IMR-90 (cell line): ENCODE results near the gene ZNF276. TPM values are rescaled to one million over a fixed set of nuclear protein-coding genes. Genes with fewer than 3 reads are reported as not detected.

Experiments
- ATAC-seq: fragments of 200-7000 bp; cut with Tn5 transposase; 2 replicates; pipeline ENCODE4 v1.9.1; 2020; ENCODE audit warnings: low read depth, mild to moderate bottlenecking, moderate library complexity
- BruUV-seq: library from RNA; stranded (reverse); fragments of 400-500 nt; replicated peaks from 2 replicates; lab custom pipeline; 2021; lab: Mats Ljungman, UMichigan
- CTCF ChIA-PET: fragments of 300-600 bp; formaldehyde crosslinking; extraction: SDS; loops from one replicate; lab custom pipeline; 2021; ENCODE audit warnings: antibody characterized with exemption; lab: Yijun Ruan, JAX
- POLR2A ChIA-PET: fragments of 300-600 bp; sonication (Branson Sonifier 250); formaldehyde crosslinking; loops from one replicate; lab custom pipeline; 2022; ENCODE audit warnings: antibody characterized with exemption; ENCODE audit not compliant: unreplicated experiment; lab: Charles Lee
- DNase-seq: peaks from one replicate; pipeline ENCODE4 v3.0.0; 2013
- H2AFZ ChIP-seq: replicated peaks from 2 replicates; pipeline ENCODE3; 2013; ENCODE audit warnings: low read length, mild to moderate bottlenecking; ENCODE audit not compliant: poor library complexity
- H2AK5ac ChIP-seq: 2 replicates; pipeline ENCODE4 v1.6.1; 2013; ENCODE audit warnings: low read depth, low read length, inconsistent platforms
- H2AK9ac ChIP-seq: replicated peaks from 2 replicates; pipeline ENCODE3; 2013; ENCODE audit warnings: mild to moderate bottlenecking, low read depth, low read length, moderate library complexity; ENCODE audit not compliant: poor library complexity
- H2BK120ac ChIP-seq: 2 replicates; pipeline ENCODE4 v1.6.1; 2013; ENCODE audit warnings: low read depth, low read length, inconsistent platforms
- H2BK15ac ChIP-seq: 3 replicates; pipeline ENCODE4 v1.6.1; 2013; ENCODE audit warnings: low read depth, low read length, inconsistent platforms
- H2BK20ac ChIP-seq: 2 replicates; pipeline ENCODE4 v1.6.1; 2013; ENCODE audit warnings: low read depth, mild to moderate bottlenecking, inconsistent platforms, low read length, moderate library complexity
- H2BK5ac ChIP-seq: 2 replicates; pipeline ENCODE4 v1.6.1; 2013; ENCODE audit warnings: mild to moderate bottlenecking, low read depth, low read length, inconsistent platforms; ENCODE audit not compliant: poor library complexity, severe bottlenecking
- H3K14ac ChIP-seq: replicated peaks from 2 replicates; pipeline ENCODE4 v1.6.1; 2013; ENCODE audit warnings: low read depth, low read length, inconsistent platforms
- H3K18ac ChIP-seq: 2 replicates; pipeline ENCODE4 v1.6.1; 2013; ENCODE audit warnings: low read depth, low read length, control low read depth
- H3K23ac ChIP-seq: 2 replicates; pipeline ENCODE4 v1.6.1; 2013; ENCODE audit warnings: low read depth, low read length, inconsistent platforms
- H3K27ac ChIP-seq: 2 replicates; pipeline ENCODE4 v1.5.1; 2013; ENCODE audit warnings: mild to moderate bottlenecking, control low read depth, low read length; ENCODE audit not compliant: insufficient read depth
- H3K27me3 ChIP-seq: 2 replicates; pipeline ENCODE4 v1.6.1; 2013; ENCODE audit warnings: low read length; ENCODE audit not compliant: control insufficient read depth, insufficient read depth
- H3K36me3 ChIP-seq: 2 replicates; pipeline ENCODE4 v1.6.1; 2013; ENCODE audit warnings: low read length, mixed read lengths; ENCODE audit not compliant: control insufficient read depth, insufficient read depth
- H3K4ac ChIP-seq: 2 replicates; pipeline ENCODE4 v1.6.1; 2013; ENCODE audit warnings: low read depth, low read length, inconsistent platforms
- H3K4me1 ChIP-seq: 2 replicates; pipeline ENCODE4 v1.6.1; 2013; ENCODE audit warnings: low read length, mixed read lengths; ENCODE audit not compliant: control insufficient read depth, insufficient read depth
- H3K4me2 ChIP-seq: 2 replicates; pipeline ENCODE4 v1.6.1; 2013; ENCODE audit warnings: low read depth, mild to moderate bottlenecking, control low read depth, low read length, moderate library complexity
- H3K4me3 ChIP-seq: 2 replicates; pipeline ENCODE4 v1.5.1; 2013; ENCODE audit warnings: low read depth, mild to moderate bottlenecking, control low read depth, low read length, moderate library complexity; ENCODE audit not compliant: insufficient read depth
- H3K56ac ChIP-seq: 2 replicates; pipeline ENCODE4 v1.6.1; 2013; ENCODE audit warnings: low read length, inconsistent platforms; ENCODE audit not compliant: insufficient read depth; ENCODE audit errors: extremely low read depth
- H3K79me1 ChIP-seq, 2 experiments: 2 replicates each; pipeline ENCODE4 v1.6.1; 2013; ENCODE audit warnings: low read length in 2 of 2, inconsistent platforms in 1 of 2, low read depth in 1 of 2
- H3K9ac ChIP-seq: 2 replicates; pipeline ENCODE4 v1.6.1; 2013; ENCODE audit warnings: low read depth, low read length, control low read depth
- H3K9me1 ChIP-seq: 2 replicates; pipeline ENCODE4 v1.6.1; 2013; ENCODE audit warnings: low read length, inconsistent platforms; ENCODE audit not compliant: insufficient read depth
- H3K9me3 ChIP-seq: 2 replicates; pipeline ENCODE4 v1.6.1; 2013; ENCODE audit warnings: low read length; ENCODE audit not compliant: control insufficient read depth, insufficient read depth
- H4K20me1 ChIP-seq: 2 replicates; pipeline ENCODE4 v1.6.1; 2013; ENCODE audit warnings: low read length, inconsistent platforms; ENCODE audit not compliant: insufficient read depth
- H4K5ac ChIP-seq: 2 replicates; pipeline ENCODE4 v1.6.1; 2013; ENCODE audit warnings: mild to moderate bottlenecking, low read depth, low read length, control low read depth
- H4K8ac ChIP-seq, 2 experiments: 2 replicates each; pipeline ENCODE4 v1.6.1; 2013; ENCODE audit warnings: low read depth in 2 of 2, low read length in 2 of 2, control low read depth in 1 of 2, inconsistent platforms in 1 of 2
- H4K91ac ChIP-seq: 2 replicates; pipeline ENCODE4 v1.6.1; 2013; ENCODE audit warnings: low read depth, low read length, inconsistent platforms; ENCODE audit not compliant: insufficient read depth
- BHLHE40 ChIP-seq: fragments of 150-350 bp; IDR thresholded peaks from 2 replicates; pipeline ENCODE4 v1.6.1; 2016; ENCODE audit warnings: mild to moderate bottlenecking, low read depth, low read length
- CEBPB ChIP-seq: IDR thresholded peaks from 2 replicates; pipeline ENCODE4 v1.6.1; 2012; ENCODE audit warnings: low read depth, low read length, improper control_type of control experiment
- CHD1 ChIP-seq: IDR thresholded peaks from 2 replicates; pipeline ENCODE4 v1.6.1; 2012; ENCODE audit warnings: low read depth, low read length, improper control_type of control experiment
- FOS ChIP-seq: fragments of 150-350 bp; IDR thresholded peaks from 2 replicates; pipeline ENCODE4 v1.6.1; 2016; ENCODE audit warnings: low read depth, low read length
- MAFK ChIP-seq: IDR thresholded peaks from 2 replicates; pipeline ENCODE4 v1.6.1; 2012; ENCODE audit warnings: low read depth, low read length, improper control_type of control experiment
- MXI1 ChIP-seq: IDR thresholded peaks from 2 replicates; pipeline ENCODE4 v1.6.1; 2012; ENCODE audit warnings: low read depth, mild to moderate bottlenecking, low read length, moderate library complexity, borderline replicate concordance
- NFE2L2 ChIP-seq: fragments of 150-350 bp; IDR thresholded peaks from 2 replicates; pipeline ENCODE4 v1.6.1; 2016; ENCODE audit warnings: low read depth, mild to moderate bottlenecking, low read length
- RAD21 ChIP-seq: IDR thresholded peaks from 2 replicates; pipeline ENCODE4 v1.6.1; 2012; ENCODE audit warnings: low read length, improper control_type of control experiment
- RCOR1 ChIP-seq: IDR thresholded peaks from 2 replicates; pipeline ENCODE4 v1.6.1; 2012; ENCODE audit warnings: mild to moderate bottlenecking, low read length, improper control_type of control experiment; ENCODE audit not compliant: insufficient replicate concordance
- RFX5 ChIP-seq: IDR thresholded peaks from 2 replicates; pipeline ENCODE4 v1.8.0; 2012; ENCODE audit warnings: low read depth, mild to moderate bottlenecking, low read length, moderate library complexity
- SMC3 ChIP-seq: fragments of 150-350 bp; IDR thresholded peaks from 2 replicates; pipeline ENCODE4 v1.6.1; 2016; ENCODE audit warnings: low read depth, mild to moderate bottlenecking, antibody characterized with exemption, low read length, moderate library complexity
- USF2 ChIP-seq: fragments of 150-350 bp; IDR thresholded peaks from 2 replicates; pipeline ENCODE4 v1.6.1; 2017; ENCODE audit warnings: mild to moderate bottlenecking, antibody characterized with exemption, low read length, low read depth
- WGBS, 2 experiments: methylation state at CpG; one replicate each; pipeline versions ENCODE4 v1.1.5 to v1.1.7; 2013; ENCODE audit warnings: missing lambda C conversion rate in 2 of 2; ENCODE audit not compliant: insufficient read length in 1 of 2; ENCODE audit errors: extremely low coverage in 2 of 2; 5-methylcytosine and 5-hydroxymethylcytosine counted together
- dilution Hi-C: fragments of 300-500 bp; cut with HindIII; formaldehyde crosslinking; loops from one replicate; pipeline ENCODE4 v1.14.3; 2018; ENCODE audit warnings: low sequenced_read_pairs; ENCODE audit not compliant: unreplicated experiment
- in situ Hi-C: fragments of 300-500 bp; cut with MboI; formaldehyde crosslinking; loops from 3 replicates; pipeline ENCODE4 v1.14.3; 2019; ENCODE audit warnings: low sequenced_read_pairs, inconsistent platforms, mixed read lengths
- intact Hi-C: fragments of 100-400 bp; cut with micrococcal nuclease; formaldehyde crosslinking; loops from 2 replicates; pipeline ENCODE4 v1.10.0; 2022
- polyA plus RNA-seq, 3 experiments: library from polyadenylated mRNA; depleted of rRNA; stranded (reverse); fragments of >200 nt; gene quantifications; 2 replicates each; pipeline ENCODE4 v1.2.3, GENCODE V29; 2012; ENCODE audit warnings: low replicate concordance in 1 of 3
- total RNA-seq: library from RNA; depleted of rRNA; stranded (reverse); fragments of >200 nt; gene quantifications from 2 replicates; pipeline ENCODE4 v1.2.3, GENCODE V29; 2012
- TF ChIP-seq, protein P1 (sequence below): fragments of 150-350 bp; IDR thresholded peaks from 2 replicates; pipeline ENCODE4 v1.6.1; 2016; ENCODE audit warnings: low read depth, mild to moderate bottlenecking, low read length, moderate library complexity, borderline replicate concordance
- TF ChIP-seq, protein P2 (sequence below): conservative IDR thresholded peaks from 2 replicates; pipeline ENCODE4 v1.5.1; 2012; ENCODE audit warnings: mild to moderate bottlenecking, low read depth, low read length, improper control_type of control experiment

ZNF276 gene
- total and polyA plus RNA-seq, 2 of the 4 experiments (the other 2 are of a cell fraction) = 4.1 to 18.6 TPM

DNA sequence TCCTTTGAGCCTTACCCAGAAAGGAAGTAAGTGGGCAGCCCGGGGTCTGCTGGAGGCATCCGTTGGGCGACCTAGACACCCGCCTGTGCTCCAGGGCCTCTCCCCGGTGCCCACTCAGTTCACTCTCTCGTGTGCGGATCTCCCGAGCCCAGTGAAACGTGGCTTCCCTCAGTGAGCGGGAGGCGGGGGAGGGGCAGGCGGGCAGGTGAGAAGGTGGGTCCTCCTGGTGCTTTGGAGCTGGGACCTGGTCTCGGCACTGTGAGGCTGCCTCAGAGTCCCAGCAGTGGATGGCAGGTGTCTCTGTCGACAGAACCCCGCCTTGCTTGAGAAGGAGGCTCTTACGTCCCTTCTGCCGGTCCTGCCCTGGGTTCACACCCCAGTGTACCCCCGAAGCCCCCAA lies 8.0 kb downstream of the ZNF276 start:
- Histone ChIP-seq H3K23ac (no peak overlapping the region), H3K9me1 (no peaks in the 10 kb centered on the region), H2BK20ac (no peak overlapping the region), H4K91ac (no peak overlapping the region), H3K56ac (no peak overlapping the region), H2BK5ac (no peak overlapping the region), H2BK15ac (no peak overlapping the region), H3K4me2 (no peak overlapping the region), H4K8ac (no peak overlapping the region), H3K4ac (no peak overlapping the region), H2AK9ac (no peak overlapping the region), H3K27ac (no peak overlapping the region), H2BK120ac (no peak overlapping the region), H3K18ac (no peak overlapping the region), H2AFZ (no peak overlapping the region), H3K4me1 (no peaks in the 10 kb centered on the region), H3K14ac (no peak overlapping the region), H3K79me1 (peaks cover 15 to 57% of the 10 kb centered on the region in 2 experiments), H3K9ac (no peak overlapping the region), H4K20me1 (peaks cover 3% of the 10 kb centered on the region), H3K4me3 (no peak overlapping the region), H2AK5ac (no peak overlapping the region), H3K27me3 (no peaks in the 10 kb centered on the region), H3K36me3 (peaks cover 59% of the 10 kb centered on the region), H4K5ac (no peak overlapping the region), H3K9me3 (no peaks in the 10 kb centered on the region)
- no peak for TF ChIP-seq NFE2L2
- TF ChIP-seq SMC3 = no peak
- no peak for TF ChIP-seq CEBPB
- TF ChIP-seq BHLHE40 = no peak
- no peak for TF ChIP-seq MXI1
- TF ChIP-seq MAFK = no peak
- no peak for TF ChIP-seq RFX5
- no peak for TF ChIP-seq USF2
- no peak for TF ChIP-seq CHD1
- TF ChIP-seq FOS = no peak
- TF ChIP-seq, protein P1, sequence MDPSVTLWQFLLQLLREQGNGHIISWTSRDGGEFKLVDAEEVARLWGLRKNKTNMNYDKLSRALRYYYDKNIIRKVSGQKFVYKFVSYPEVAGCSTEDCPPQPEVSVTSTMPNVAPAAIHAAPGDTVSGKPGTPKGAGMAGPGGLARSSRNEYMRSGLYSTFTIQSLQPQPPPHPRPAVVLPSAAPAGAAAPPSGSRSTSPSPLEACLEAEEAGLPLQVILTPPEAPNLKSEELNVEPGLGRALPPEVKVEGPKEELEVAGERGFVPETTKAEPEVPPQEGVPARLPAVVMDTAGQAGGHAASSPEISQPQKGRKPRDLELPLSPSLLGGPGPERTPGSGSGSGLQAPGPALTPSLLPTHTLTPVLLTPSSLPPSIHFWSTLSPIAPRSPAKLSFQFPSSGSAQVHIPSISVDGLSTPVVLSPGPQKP = no peak
- TF ChIP-seq RAD21 = no peak
- TF ChIP-seq, protein P2, sequence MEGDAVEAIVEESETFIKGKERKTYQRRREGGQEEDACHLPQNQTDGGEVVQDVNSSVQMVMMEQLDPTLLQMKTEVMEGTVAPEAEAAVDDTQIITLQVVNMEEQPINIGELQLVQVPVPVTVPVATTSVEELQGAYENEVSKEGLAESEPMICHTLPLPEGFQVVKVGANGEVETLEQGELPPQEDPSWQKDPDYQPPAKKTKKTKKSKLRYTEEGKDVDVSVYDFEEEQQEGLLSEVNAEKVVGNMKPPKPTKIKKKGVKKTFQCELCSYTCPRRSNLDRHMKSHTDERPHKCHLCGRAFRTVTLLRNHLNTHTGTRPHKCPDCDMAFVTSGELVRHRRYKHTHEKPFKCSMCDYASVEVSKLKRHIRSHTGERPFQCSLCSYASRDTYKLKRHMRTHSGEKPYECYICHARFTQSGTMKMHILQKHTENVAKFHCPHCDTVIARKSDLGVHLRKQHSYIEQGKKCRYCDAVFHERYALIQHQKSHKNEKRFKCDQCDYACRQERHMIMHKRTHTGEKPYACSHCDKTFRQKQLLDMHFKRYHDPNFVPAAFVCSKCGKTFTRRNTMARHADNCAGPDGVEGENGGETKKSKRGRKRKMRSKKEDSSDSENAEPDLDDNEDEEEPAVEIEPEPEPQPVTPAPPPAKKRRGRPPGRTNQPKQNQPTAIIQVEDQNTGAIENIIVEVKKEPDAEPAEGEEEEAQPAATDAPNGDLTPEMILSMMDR = no peak
- no peak for TF ChIP-seq RCOR1
- ATAC-seq = no peak
- no peak for DNase-seq
- in situ Hi-C loops (no loop called here), intact Hi-C loops (loop anchor here (10.0 kb wide), 1 partner anchor 86 kb away; the partner anchor contains the start of gene FANCA), dilution Hi-C loops (no loop called here)
- ChIA-PET CTCF (no interaction called here), POLR2A (no interaction called here)
- 100% methylated on average over 4 of the region's 18 CpGs; no CpG with 5 or more reads in 1 of the 2 experiments for WGBS, 2 experiments
- no TSS peak for BruUV-seq
